Right atrium auricular region (tissue), 2 donors: ENCODE measurements around the gene DDI2. TPM values are rescaled to one million over a fixed set of nuclear protein-coding genes. Genes with fewer than 3 reads are reported as not detected.
"Not testable (repeated sequence)": the region's sequence is repeated elsewhere in the genome, so short reads cannot be mapped to it uniquely, and the experiment has no call there.

Experiments used
- DNase-seq: peaks from one replicate; pipeline ENCODE4 v3.0.0-alpha.2; 2019; ENCODE audit warnings: low spot score
- H3K27ac ChIP-seq, 2 donors: fragments of 200-600 bp; sonication (generic); 1 replicate in 1 of 2; 2 replicates in 1 of 2; pipeline ENCODE4 v1.5.1; 2016 to 2019
- H3K27me3 ChIP-seq, 2 donors: fragments of 200-600 bp; sonication (generic); one replicate each; pipeline versions ENCODE4 v1.5.1 to v1.6.0; 2017 to 2019
- H3K36me3 ChIP-seq: fragments of 200-600 bp; sonication (generic); one replicate; pipeline ENCODE4 v1.5.1; 2016
- H3K4me1 ChIP-seq, 2 donors: fragments of 200-600 bp; sonication (generic); one replicate each; pipeline versions ENCODE4 v1.5.1 to v1.6.0; 2017 to 2019
- H3K4me3 ChIP-seq, 2 donors: fragments of 200-600 bp; sonication (generic); 1 replicate in 1 of 2; 2 replicates in 1 of 2; pipeline ENCODE4 v1.5.1; 2017 to 2019; ENCODE audit warnings: mild to moderate bottlenecking in 1 of 2, moderate library complexity in 1 of 2
- H3K9me3 ChIP-seq, 2 donors: fragments of 200-600 bp; sonication (generic); one replicate each; pipeline ENCODE4 v1.5.1; 2019
- total RNA-seq, 2 donors: library from RNA; depleted of rRNA; stranded (reverse); fragments of >200 nt; gene quantifications; one replicate each; pipeline ENCODE4 v1.1.0, GENCODE V29; 2016
- TF ChIP-seq, protein P1 (sequence below), 2 donors: fragments of 200-600 bp; sonication (generic); IDR thresholded peaks; one replicate each; pipeline ENCODE4 v1.5.1; 2019; ENCODE audit warnings: antibody characterized with exemption in 2 of 2

The DDI2 gene
- total RNA-seq, 2 donors from 2014 or later, result 16.5 to 24.7 TPM

GRCh38 chr1:15603050-15603965 is 13.9 kb upstream of the DDI2 start:
- Histone ChIP-seq H3K4me1 (peaks cover 0 to 21% of the 10 kb centered on the region in 2 donors), H3K4me3 (peak overlapping the region; percentile 64 to 76), H3K9me3 (no peaks in the 10 kb centered on the region), H3K27ac (peak overlapping the region; percentile 75 to 78), H3K36me3 (no peaks in the 10 kb centered on the region), H3K27me3 (no peaks in the 10 kb centered on the region)
- TF ChIP-seq, protein P1, sequence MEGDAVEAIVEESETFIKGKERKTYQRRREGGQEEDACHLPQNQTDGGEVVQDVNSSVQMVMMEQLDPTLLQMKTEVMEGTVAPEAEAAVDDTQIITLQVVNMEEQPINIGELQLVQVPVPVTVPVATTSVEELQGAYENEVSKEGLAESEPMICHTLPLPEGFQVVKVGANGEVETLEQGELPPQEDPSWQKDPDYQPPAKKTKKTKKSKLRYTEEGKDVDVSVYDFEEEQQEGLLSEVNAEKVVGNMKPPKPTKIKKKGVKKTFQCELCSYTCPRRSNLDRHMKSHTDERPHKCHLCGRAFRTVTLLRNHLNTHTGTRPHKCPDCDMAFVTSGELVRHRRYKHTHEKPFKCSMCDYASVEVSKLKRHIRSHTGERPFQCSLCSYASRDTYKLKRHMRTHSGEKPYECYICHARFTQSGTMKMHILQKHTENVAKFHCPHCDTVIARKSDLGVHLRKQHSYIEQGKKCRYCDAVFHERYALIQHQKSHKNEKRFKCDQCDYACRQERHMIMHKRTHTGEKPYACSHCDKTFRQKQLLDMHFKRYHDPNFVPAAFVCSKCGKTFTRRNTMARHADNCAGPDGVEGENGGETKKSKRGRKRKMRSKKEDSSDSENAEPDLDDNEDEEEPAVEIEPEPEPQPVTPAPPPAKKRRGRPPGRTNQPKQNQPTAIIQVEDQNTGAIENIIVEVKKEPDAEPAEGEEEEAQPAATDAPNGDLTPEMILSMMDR (IDR thresholded peaks at IDR 0.05), result no peak
- peak; percentile 99 for DNase-seq

- not testable (repeated sequence) for DNase-seq, H3K36me3 ChIP-seq, H3K9me3 ChIP-seq, H3K27me3 ChIP-seq
- Histone ChIP-seq H3K27ac (peak overlapping the region; percentile 75 to 78), H3K4me3 (peak overlapping the region; percentile 64 to 76), H3K4me1 (peaks cover 0 to 21% of the 10 kb centered on the region in 2 donors)
These were observed 13.3 kb upstream of the DDI2 start for GRCh38 chr1:15603966-15604282.

DNA sequence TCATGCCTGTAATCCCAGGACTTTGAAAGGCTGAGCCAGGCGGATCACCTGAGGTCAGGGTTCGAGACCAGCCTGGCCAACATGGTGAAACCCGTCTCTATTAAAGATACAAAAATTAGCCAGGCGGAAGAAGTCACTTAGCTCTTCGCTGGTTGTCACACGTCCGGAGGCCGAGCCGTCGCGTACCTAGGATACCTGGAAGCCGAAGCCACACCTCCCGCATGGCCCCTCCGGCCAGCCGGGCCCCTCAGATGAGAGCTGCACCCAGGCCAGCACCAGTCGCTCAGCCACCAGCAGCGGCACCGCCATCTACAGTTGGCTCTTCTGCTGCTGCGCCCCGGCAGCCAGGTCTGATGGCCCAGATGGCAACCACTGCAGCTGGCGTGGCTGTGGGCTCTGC is 12.9 kb upstream of the DDI2 start:
- H3K4me3 ChIP-seq, H3K9me3 ChIP-seq, H3K27ac ChIP-seq, H3K27me3 ChIP-seq, H3K36me3 ChIP-seq, DNase-seq: not testable (repeated sequence)
- peaks cover 0 to 21% of the 10 kb centered on the region in 2 donors for H3K4me1 ChIP-seq

DNA sequence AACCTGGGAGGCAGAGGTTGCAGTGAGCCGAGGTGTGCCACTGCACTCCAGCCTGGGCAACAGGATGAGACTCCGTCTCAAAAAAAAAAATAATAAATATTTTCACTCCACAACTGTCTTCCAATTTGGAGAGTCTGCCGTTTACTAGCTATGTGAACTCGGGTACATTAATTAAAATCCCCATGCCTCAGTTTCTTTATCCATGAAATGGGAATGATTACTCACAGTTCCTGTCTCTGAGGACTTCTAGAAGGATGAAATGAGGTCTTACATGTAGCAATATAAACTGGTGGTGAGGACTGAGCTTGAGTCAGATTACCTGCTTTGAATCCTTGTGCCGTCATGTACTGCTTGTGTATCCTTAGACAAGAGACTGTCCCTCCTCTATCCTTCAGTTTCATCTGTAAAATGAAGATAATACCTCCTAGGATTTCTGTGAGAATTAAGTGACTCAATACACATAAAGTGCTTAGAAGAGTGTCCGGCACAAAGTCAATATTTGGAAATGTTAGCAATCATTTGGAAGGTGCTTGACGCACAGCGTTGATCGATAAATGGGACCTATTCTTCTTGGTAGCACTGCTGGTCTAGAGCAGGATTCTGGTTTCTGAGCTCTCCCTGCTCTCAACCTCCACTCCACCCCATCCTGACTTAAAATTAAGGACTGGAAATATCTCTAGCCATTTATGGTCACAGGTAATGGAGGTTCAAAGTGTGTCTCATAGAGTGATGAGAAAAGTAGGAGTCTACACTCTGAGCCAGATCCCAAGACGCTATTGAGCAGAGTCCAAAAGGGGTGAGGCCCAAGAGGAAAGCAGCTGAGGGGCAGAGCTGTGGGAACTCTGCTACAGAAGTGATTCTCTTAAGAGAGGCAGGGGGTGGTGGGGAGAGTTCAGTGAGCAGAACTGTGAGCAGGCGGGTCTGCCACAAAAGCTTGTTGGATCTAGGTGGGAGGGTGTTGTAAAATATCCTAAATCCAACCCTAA is 11.6 kb upstream of the DDI2 start:
- no peak overlapping the region for H3K4me3 ChIP-seq
- peaks cover 0 to 21% of the 10 kb centered on the region in 2 donors for H3K4me1 ChIP-seq
- H3K9me3 ChIP-seq, result no peaks in the 10 kb centered on the region
- H3K27ac ChIP-seq, result no peak overlapping the region
- DNase-seq, result no peak
- H3K27me3 ChIP-seq, result no peaks in the 10 kb centered on the region
- TF ChIP-seq, protein P1 (IDR thresholded peaks at IDR 0.05), result no peak
- no peaks in the 10 kb centered on the region for H3K36me3 ChIP-seq

DNA sequence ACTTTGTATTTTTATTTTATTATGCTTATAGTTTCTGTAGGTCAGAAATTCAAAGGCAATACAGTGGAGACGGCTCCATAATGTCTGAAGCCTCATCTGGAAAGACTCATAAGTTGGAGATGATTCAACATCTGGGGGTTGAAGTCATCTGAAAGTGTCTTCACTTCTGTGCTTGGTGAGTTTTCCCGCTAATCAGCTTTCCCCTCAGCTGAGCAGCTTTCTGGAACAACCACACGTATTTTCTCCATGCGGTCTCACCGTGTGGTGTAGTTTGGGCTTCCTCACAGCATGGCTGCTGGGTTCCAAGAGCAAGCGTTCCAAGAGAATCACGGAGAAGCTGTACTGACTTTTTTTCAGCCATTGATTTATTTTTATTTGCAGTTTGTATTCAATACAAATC is 7.6 kb upstream of the DDI2 start:
- H3K27me3 ChIP-seq, result no peaks in the 10 kb centered on the region
- H3K9me3 ChIP-seq, result no peaks in the 10 kb centered on the region
- H3K27ac ChIP-seq, result no peak overlapping the region
- H3K4me3 ChIP-seq, result no peak overlapping the region
- H3K36me3 ChIP-seq, result no peaks in the 10 kb centered on the region
- H3K4me1 ChIP-seq, result no peaks in the 10 kb centered on the region
- DNase-seq, result no peak
- TF ChIP-seq, protein P1 (IDR thresholded peaks at IDR 0.05), result no peak

- TF ChIP-seq, protein P1 (IDR thresholded peaks at IDR 0.05), result no peak
- Histone ChIP-seq H3K36me3 (no peaks in the 10 kb centered on the region), H3K4me1 (no peaks in the 10 kb centered on the region), H3K9me3 (no peaks in the 10 kb centered on the region), H3K27me3 (no peaks in the 10 kb centered on the region), H3K27ac (no peak overlapping the region), H3K4me3 (no peak overlapping the region)
- no peak for DNase-seq
These were observed 7.1 kb upstream of the DDI2 start for GRCh38 chr1:15610167-15610566.
